ENCODE measurements around the gene ABI3BP. TPM values are rescaled to one million over a fixed set of nuclear protein-coding genes. Genes with fewer than 3 reads are reported as not detected.
A peak's percentile ranks its signal among the peaks of the same experiment; 100 is the strongest.

The ABI3BP gene
- polyA plus RNA-seq, 1 of the 3 experiments (the other 2 are of a cell fraction): 8.4 TPM

- peaks cover 45 to 53% of the 10 kb centered on the region in 2 experiments for H3K36me3 ChIP-seq (replicated peaks in 1 of 2; ENCODE audit: control insufficient read depth in 1 of 2, insufficient read depth in 2 of 2, low read length in 1 of 2)
- DNase-seq: peak; percentile 2
- POLR2A ChIA-PET: no interaction called here
Measured at GRCh38 chr3:100754563-100755334, 238.5 kb downstream of the ABI3BP start.

More at GRCh38 chr3:100754563-100755334, 238.5 kb downstream of the ABI3BP start:
- Histone ChIP-seq H3K79me2 (ENCODE audit: insufficient read depth) (no peaks in the 10 kb centered on the region), H3K4me2 (no peak overlapping the region), H3K9me3 (no peaks in the 10 kb centered on the region), H3K27ac (ENCODE audit: low read depth in 2 of 2, low read length in 1 of 2) (no peak overlapping the region), H3K9me2 (no peaks in the 10 kb centered on the region), H2AFZ (ENCODE audit: low read depth) (no peak overlapping the region), H3K4me1 (ENCODE audit: control insufficient read depth in 1 of 2, insufficient read depth in 2 of 2, low read depth in 1 of 2, low read length in 1 of 2) (no peaks in the 10 kb centered on the region; a peak in 1 of 4 replicates), H3K4me3 (ENCODE audit: low read depth in 2 of 2, low read length in 1 of 2) (no peak overlapping the region), H4K20me1 (ENCODE audit: insufficient read depth) (no peaks in the 10 kb centered on the region), H3K27me3 (ENCODE audit: insufficient read depth) (no peaks in the 10 kb centered on the region), H3K9ac (no peak overlapping the region), H3F3A (replicated peaks; ENCODE audit: insufficient read depth) (peaks cover 20% of the 10 kb centered on the region)
- CTCF ChIA-PET: interaction anchor here (0.6 to 2.9 kb wide), 6 partner anchors 8 to 442 kb away, joined by 3 to 15 read pairs (median 4); no protein-coding TSS in a partner anchor
- WGBS (ENCODE audit: low lambda C conversion rate): 90% methylated on average over 3 of the region's 3 CpGs
- TF ChIP-seq REST (IDR thresholded peaks at IDR 0.05; ENCODE audit: low read depth, low read length): no peak
- TF ChIP-seq CTCF (IDR thresholded peaks at IDR 0.05): peak; percentile 35
- peak; percentile 19; the same call in 1 of the 2 replicates for TF ChIP-seq SMC3 (IDR thresholded peaks at IDR 0.05; ENCODE audit: low read depth, low read length)
- TF ChIP-seq RFX5 (IDR thresholded peaks at IDR 0.05; ENCODE audit: low read length): no peak
- TF ChIP-seq PBX3 (IDR thresholded peaks at IDR 0.05): no peak
- peak; percentile 67 for TF ChIP-seq RAD21 (IDR thresholded peaks at IDR 0.05; ENCODE audit: low read length)
- no peak for TF ChIP-seq RXRA (IDR thresholded peaks at IDR 0.05; ENCODE audit: borderline replicate concordance, low read depth)
- no peak for TF ChIP-seq RCOR1 (IDR thresholded peaks at IDR 0.05; ENCODE audit: low read length)
- TF ChIP-seq TEAD4 (IDR thresholded peaks at IDR 0.05; ENCODE audit: borderline replicate concordance, insufficient read depth): no peak
